ENCODE results near the gene PAN3. TPM values are rescaled to one million over a fixed set of nuclear protein-coding genes. Genes with fewer than 3 reads are reported as not detected.
A peak's percentile ranks its signal among the peaks of the same experiment; 100 is the strongest.

The PAN3 gene
- total RNA-seq, 1 experiment from 2014 or later = 48.5 TPM

DNA sequence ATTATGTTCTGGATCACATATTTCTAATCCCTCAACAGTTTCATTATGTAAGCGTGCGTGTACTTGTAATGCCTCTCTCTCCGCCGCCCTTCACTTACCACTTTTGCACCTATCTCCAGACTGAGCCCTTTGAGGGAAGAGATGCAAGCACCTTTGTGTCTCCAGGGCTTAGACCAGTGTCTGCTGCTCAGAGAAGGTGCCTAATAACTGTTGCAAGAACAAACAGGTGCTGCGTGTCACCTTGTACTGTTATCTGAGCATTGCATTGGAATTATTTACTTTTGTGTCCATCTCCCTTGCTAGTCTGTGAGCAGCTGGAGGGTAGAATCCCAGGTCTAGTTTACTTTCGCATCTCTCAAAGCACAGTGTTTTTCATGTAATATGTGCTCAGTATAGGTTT is 200.4 kb downstream of the PAN3 start:
- no peaks in the 10 kb centered on the region for H3K9me3 Mint-ChIP-seq
- H3K56ac ChIP-seq (ENCODE audit: insufficient read length, low read depth, low read length) = no peak overlapping the region
- no peak overlapping the region for H3K27ac ChIP-seq (ENCODE audit: insufficient read length, low read depth, low read length)
- H3K36me3 Mint-ChIP-seq (ENCODE audit: insufficient read depth in 1 of 3, low read depth in 3 of 3) = peaks cover 4 to 19% (median 17%) of the 10 kb centered on the region in 3 experiments; a peak in 5 of 7 replicates
- H3T11ph ChIP-seq (ENCODE audit: low read length) = no peak overlapping the region
- no peaks in the 10 kb centered on the region for H3K79me1 ChIP-seq (ENCODE audit: insufficient read depth, low read depth, low read length, poor library complexity, severe bottlenecking)
- no peaks in the 10 kb centered on the region for H4K20me1 ChIP-seq (ENCODE audit: control insufficient read depth, insufficient read depth, insufficient read length)
- H3K27ac Mint-ChIP-seq = 0 out of 7 replicates have a peak overlapping the region, but pooled peaks of 1 of the 3 experiments have one; percentile 10
- no peak overlapping the region for H2AK5ac ChIP-seq (ENCODE audit: insufficient read length, low read length)
- no peak overlapping the region for H3K14ac ChIP-seq (ENCODE audit: insufficient read depth, low read length)
- no peaks in the 10 kb centered on the region for H3K9me3 ChIP-seq (ENCODE audit: control insufficient read depth, low read depth, low read length)
- H2BK12ac ChIP-seq (ENCODE audit: insufficient read length, low read depth, low read length) = no peak overlapping the region
- H3K4me2 ChIP-seq (ENCODE audit: insufficient read depth, insufficient read length, low read length) = no peak overlapping the region
- H2BK120ac ChIP-seq (ENCODE audit: low read depth, low read length, poor library complexity, severe bottlenecking) = no peak overlapping the region
- no peak overlapping the region for H2BK20ac ChIP-seq (ENCODE audit: low read depth, low read length, poor library complexity, severe bottlenecking)
- H2AFZ ChIP-seq (ENCODE audit: low read length) = no peak overlapping the region
- no peaks in the 10 kb centered on the region for H3K27me3 ChIP-seq (ENCODE audit: insufficient read depth, low read length)
- H3K4me1 Mint-ChIP-seq = peaks cover 10 to 15% of the 10 kb centered on the region in 2 experiments
- no peaks in the 10 kb centered on the region for H3K4me1 ChIP-seq (ENCODE audit: insufficient read depth, low read length)
- no peaks in the 10 kb centered on the region for H3K23me2 ChIP-seq (ENCODE audit: insufficient read length, low read depth, low read length, poor library complexity, severe bottlenecking)
- no peak overlapping the region for H3K4ac ChIP-seq (ENCODE audit: low read depth, low read length)
- H4K5ac ChIP-seq (ENCODE audit: insufficient read length, low read depth, low read length) = no peak overlapping the region
- no peaks in the 10 kb centered on the region for H3K79me2 ChIP-seq (ENCODE audit: insufficient read depth, low read length)
- H4K91ac ChIP-seq (ENCODE audit: insufficient read length, low read depth, low read length) = no peak overlapping the region
- WGBS (ENCODE audit: extremely low coverage, insufficient read length, low lambda C conversion rate) = no CpG with 5 or more reads among the region's 6 CpGs
- TF ChIP-seq, protein P1, sequence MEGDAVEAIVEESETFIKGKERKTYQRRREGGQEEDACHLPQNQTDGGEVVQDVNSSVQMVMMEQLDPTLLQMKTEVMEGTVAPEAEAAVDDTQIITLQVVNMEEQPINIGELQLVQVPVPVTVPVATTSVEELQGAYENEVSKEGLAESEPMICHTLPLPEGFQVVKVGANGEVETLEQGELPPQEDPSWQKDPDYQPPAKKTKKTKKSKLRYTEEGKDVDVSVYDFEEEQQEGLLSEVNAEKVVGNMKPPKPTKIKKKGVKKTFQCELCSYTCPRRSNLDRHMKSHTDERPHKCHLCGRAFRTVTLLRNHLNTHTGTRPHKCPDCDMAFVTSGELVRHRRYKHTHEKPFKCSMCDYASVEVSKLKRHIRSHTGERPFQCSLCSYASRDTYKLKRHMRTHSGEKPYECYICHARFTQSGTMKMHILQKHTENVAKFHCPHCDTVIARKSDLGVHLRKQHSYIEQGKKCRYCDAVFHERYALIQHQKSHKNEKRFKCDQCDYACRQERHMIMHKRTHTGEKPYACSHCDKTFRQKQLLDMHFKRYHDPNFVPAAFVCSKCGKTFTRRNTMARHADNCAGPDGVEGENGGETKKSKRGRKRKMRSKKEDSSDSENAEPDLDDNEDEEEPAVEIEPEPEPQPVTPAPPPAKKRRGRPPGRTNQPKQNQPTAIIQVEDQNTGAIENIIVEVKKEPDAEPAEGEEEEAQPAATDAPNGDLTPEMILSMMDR (conservative IDR thresholded peaks at IDR 0.05) = no peak
- H3K27me3 Mint-ChIP-seq (ENCODE audit: low read depth) = no peaks in the 10 kb centered on the region
- no peak overlapping the region for H4K8ac ChIP-seq (replicated peaks; ENCODE audit: insufficient read length, low read depth, low read length)
- DNase-seq = no peak
- no peak overlapping the region for H3K9ac ChIP-seq (ENCODE audit: extremely low read depth, insufficient read length, low read length)
- H3K18ac ChIP-seq (ENCODE audit: insufficient read length, low read depth, low read length) = no peak overlapping the region
- H3K4me3 Mint-ChIP-seq = no peak overlapping the region
- H2BK5ac ChIP-seq (ENCODE audit: insufficient read length, low read length) = no peak overlapping the region
- no peak overlapping the region for H2BK15ac ChIP-seq (ENCODE audit: low read depth, low read length)
- H3K23ac ChIP-seq (ENCODE audit: insufficient read length, low read depth, low read length) = no peak overlapping the region
